HG03064 (cell line): ENCODE results near the gene SLC38A1.
"Not testable (repeated sequence)": the region's sequence is repeated elsewhere in the genome, so short reads cannot be mapped to it uniquely, and the experiment has no call there.

Experiments used
- ATAC-seq: cut with Tn5 transposase; IDR thresholded peaks from one replicate; pipeline ENCODE4 v1.9.1; 2021; ENCODE audit warnings: low read depth; ENCODE audit not compliant: unreplicated experiment

Gene SLC38A1

GRCh38 chr12:46209914-46210872, 58.6 kb downstream of the SLC38A1 start:
- peak; percentile 60 for ATAC-seq

GRCh38 chr12:46209170-46209569, 59.7 kb downstream of the SLC38A1 start:
- ATAC-seq: no peak

- no peak for ATAC-seq
Observed at GRCh38 chr12:46208370-46208769, 60.5 kb downstream of the SLC38A1 start.

GRCh38 chr12:46207644-46208043, 61.2 kb downstream of the SLC38A1 start:
- ATAC-seq: no peak

GRCh38 chr12:46206471-46206870, 62.4 kb downstream of the SLC38A1 start:
- ATAC-seq: no peak

GRCh38 chr12:46205294-46205693, 63.5 kb downstream of the SLC38A1 start:
- ATAC-seq: no peak

- ATAC-seq: no peak
Observed at GRCh38 chr12:46201284-46201789, 67.5 kb downstream of the SLC38A1 start.

GRCh38 chr12:46200551-46200950, 68.3 kb downstream of the SLC38A1 start:
- ATAC-seq: no peak

GRCh38 chr12:46198913-46199312, 69.9 kb downstream of the SLC38A1 start:
- ATAC-seq: no peak

GRCh38 chr12:46197883-46198282, 71.0 kb downstream of the SLC38A1 start:
- no peak for ATAC-seq

- not testable (repeated sequence) for ATAC-seq
Observed at GRCh38 chr12:46190533-46190932, 78.3 kb downstream of the SLC38A1 start.

- no peak for ATAC-seq
Observed at GRCh38 chr12:46188170-46188569, 80.7 kb downstream of the SLC38A1 start.

- ATAC-seq: no peak
Observed at GRCh38 chr12:46187023-46187422, 81.8 kb downstream of the SLC38A1 start.

GRCh38 chr12:46186088-46186487, 82.8 kb downstream of the SLC38A1 start:
- ATAC-seq: no peak

- ATAC-seq: no peak
Observed at GRCh38 chr12:46185686-46186085, 83.2 kb downstream of the SLC38A1 start.

GRCh38 chr12:46184798-46185595, 83.8 kb downstream of the SLC38A1 start:
- ATAC-seq: no peak

GRCh38 chr12:46183112-46183511, 85.7 kb downstream of the SLC38A1 start:
- ATAC-seq: no peak

GRCh38 chr12:46181465-46181864, 87.4 kb downstream of the SLC38A1 start:
- no peak for ATAC-seq

- peak; percentile 52 for ATAC-seq
Observed at GRCh38 chr12:46179693-46180452, 89.0 kb downstream of the SLC38A1 start.

- no peak for ATAC-seq
Observed at GRCh38 chr12:46177837-46178608, 90.8 kb downstream of the SLC38A1 start.
